Peyer's patch (tissue), 4 donors: ENCODE results near the gene SAMD9.

Experiments
- CTCF ChIP-seq, 6 experiments: fragments of 450-650 bp in 4 of 6; fragments of 200-600 bp in 2 of 6; sonication (generic) in 1 of 6; IDR thresholded peaks; one replicate each; pipeline ENCODE4 v1.5.1; 2017 to 2019; ENCODE audit warnings: antibody characterized with exemption in 6 of 6, mild to moderate bottlenecking in 3 of 6, moderate library complexity in 1 of 6
- POLR2A ChIP-seq, 2 donors: fragments of 450-650 bp; IDR thresholded peaks; one replicate each; pipeline ENCODE4 v1.5.1; 2017; ENCODE audit warnings: antibody characterized with exemption in 2 of 2, mild to moderate bottlenecking in 2 of 2, moderate library complexity in 2 of 2

GRCh38 chr7:93147363-93147762, 29.6 kb upstream of the SAMD9 start:
- TF ChIP-seq POLR2A (IDR thresholded peaks at IDR 0.05) (no peak), CTCF (IDR thresholded peaks at IDR 0.05) (no peak)
